Stomach (tissue), 9 donors: ENCODE data around the gene SSTR4. TPM values are rescaled to one million over a fixed set of nuclear protein-coding genes. Genes with fewer than 3 reads are reported as not detected.

Experiments used
- DNase-seq, 2 donors: peaks; one replicate each; pipeline versions ENCODE4 v3.0.0 to v3.0.0-alpha.2; 2013 to 2019
- H3K27ac ChIP-seq, 5 donors: fragments of 200-600 bp in 4 of 5; sonication (generic) in 4 of 5; one replicate each; pipeline ENCODE4 v1.5.1; 2013 to 2019; ENCODE audit warnings: mild to moderate bottlenecking in 1 of 5, moderate library complexity in 1 of 5
- H3K27me3 ChIP-seq, 3 donors: fragments of 200-600 bp; sonication (generic); one replicate each; pipeline ENCODE4 v1.5.1; 2017 to 2019; ENCODE audit warnings: mixed run types in 1 of 3
- H3K36me3 ChIP-seq, 4 donors: fragments of 200-600 bp; sonication (generic); 1 replicate in 3 of 4; 2 replicates in 1 of 4; pipeline ENCODE4 v1.5.1; 2016 to 2019
- H3K4me1 ChIP-seq, 4 donors: fragments of 200-600 bp; sonication (generic); one replicate each; pipeline ENCODE4 v1.5.1; 2016 to 2019
- H3K4me3 ChIP-seq, 4 donors: fragments of 200-600 bp; sonication (generic) in 3 of 4; one replicate each; pipeline ENCODE4 v1.5.1; 2016 to 2019; ENCODE audit warnings: mild to moderate bottlenecking in 1 of 4
- H3K9me3 ChIP-seq, 4 donors: fragments of 200-600 bp; sonication (generic); one replicate each; pipeline ENCODE4 v1.5.1; 2016 to 2019
- CTCF ChIP-seq, 7 experiments: fragments of 450-650 bp in 4 of 7; fragments of 200-600 bp in 3 of 7; sonication (generic) in 3 of 7; IDR thresholded peaks; one replicate each; pipeline ENCODE4 v1.5.1; 2016 to 2019; ENCODE audit warnings: antibody characterized with exemption in 7 of 7, control low read depth in 2 of 7, mild to moderate bottlenecking in 1 of 7
- EP300 ChIP-seq: sonication (generic); formaldehyde crosslinking; IDR thresholded peaks from one replicate; pipeline ENCODE4 v1.6.1; 2017; ENCODE audit warnings: antibody characterized with exemption
- POLR2A ChIP-seq, 4 donors: fragments of 450-650 bp; IDR thresholded peaks; one replicate each; pipeline ENCODE4 v1.6.1; 2016; ENCODE audit warnings: antibody characterized with exemption in 4 of 4, control low read depth in 2 of 4, mild to moderate bottlenecking in 1 of 4, moderate library complexity in 1 of 4
- POLR2AphosphoS5 ChIP-seq, 3 donors: sonication (generic); formaldehyde crosslinking; IDR thresholded peaks; one replicate each; pipeline ENCODE4 v1.6.1; 2016; ENCODE audit warnings: antibody characterized with exemption in 3 of 3
- WGBS, 5 donors: extraction: QIAGEN DNeasy Blood & Tissue Kit in 3 of 5; methylation state at CpG; one replicate each; pipeline versions ENCODE4 v1.1.5 to v1.1.7; 2013 to 2018; 5-methylcytosine and 5-hydroxymethylcytosine counted together
- intact Hi-C: fragments of 100-400 bp; cut with DNase I; formaldehyde crosslinking; loops from one replicate; pipeline ENCODE4 v1.15.1; 2023; ENCODE audit warnings: low total_unique reads
- polyA plus RNA-seq, 3 donors: library from polyadenylated mRNA; stranded (reverse); fragments of 200-250 nt; gene quantifications; one replicate each; pipeline ENCODE4 v1.2.3, GENCODE V29; 2013
- total RNA-seq, 5 donors: library from RNA; depleted of rRNA; stranded (reverse); fragments of >200 nt; gene quantifications; one replicate each; pipeline versions ENCODE4 v1.1.0 to v1.2.3, GENCODE V29; 2014 to 2016
- donor health status: healthy with polysubstance abuse.
- donor health status: Bipolar disorder and iron deficiency.
- donor health status: healthy.

The SSTR4 gene
- total and polyA plus RNA-seq, 8 donors: not detected

DNA sequence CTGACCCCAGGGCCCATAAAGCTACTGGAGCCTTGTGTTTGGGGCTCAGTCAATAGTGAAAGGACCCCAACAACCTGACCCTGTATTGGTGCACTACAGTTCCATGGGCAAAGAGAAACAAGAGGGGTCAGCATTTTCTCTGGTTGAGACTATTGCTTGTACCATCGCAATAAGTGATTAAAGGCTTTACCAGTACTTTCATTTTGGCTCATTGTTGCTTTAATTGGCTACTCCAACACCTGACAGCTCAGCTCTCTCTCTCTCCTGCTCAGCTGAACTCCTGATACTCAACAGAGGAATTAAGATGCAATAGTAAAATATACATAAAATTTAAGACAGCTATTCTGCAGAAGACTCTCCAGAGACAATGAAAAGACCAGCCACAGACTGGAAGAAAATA, 33.2 kb downstream of the SSTR4 start:
- no peak for DNase-seq
- Histone ChIP-seq H3K4me1 (no peaks in the 10 kb centered on the region), H3K4me3 (no peak overlapping the region), H3K27ac (no peak overlapping the region), H3K27me3 (no peaks in the 10 kb centered on the region), H3K36me3 (no peaks in the 10 kb centered on the region), H3K9me3 (no peaks in the 10 kb centered on the region)
- 79 to 96% (median 84%) methylated on average over 1 of the region's 1 CpG for WGBS, 5 donors
- intact Hi-C loops: loop anchor here (10.0 kb wide), 1 partner anchor 373 kb away; no protein-coding TSS in a partner anchor
- TF ChIP-seq EP300: no peak
- no peak for TF ChIP-seq CTCF (IDR thresholded peaks at IDR 0.05)
- TF ChIP-seq POLR2AphosphoS5 (IDR thresholded peaks at IDR 0.05): no peak
- TF ChIP-seq POLR2A (IDR thresholded peaks at IDR 0.05): no peak

GRCh38 chr20:23069108-23069507, 34.0 kb downstream of the SSTR4 start:
- no peak overlapping the region for H3K4me3 ChIP-seq
- H3K36me3 ChIP-seq: no peaks in the 10 kb centered on the region
- no peak for TF ChIP-seq POLR2AphosphoS5 (IDR thresholded peaks at IDR 0.05)
- no peak for TF ChIP-seq CTCF (IDR thresholded peaks at IDR 0.05)
- no peak for TF ChIP-seq EP300
- TF ChIP-seq POLR2A (IDR thresholded peaks at IDR 0.05): no peak
- intact Hi-C loops: loop anchor here (10.0 kb wide), 1 partner anchor 374 kb away; no protein-coding TSS in a partner anchor
- no peak overlapping the region for H3K27ac ChIP-seq
- no peak for DNase-seq
- H3K4me1 ChIP-seq: no peaks in the 10 kb centered on the region
- H3K9me3 ChIP-seq: no peaks in the 10 kb centered on the region
- 79 to 91% (median 87%) methylated on average over 2 of the region's 2 CpGs for WGBS, 5 donors
- no peaks in the 10 kb centered on the region for H3K27me3 ChIP-seq

DNA sequence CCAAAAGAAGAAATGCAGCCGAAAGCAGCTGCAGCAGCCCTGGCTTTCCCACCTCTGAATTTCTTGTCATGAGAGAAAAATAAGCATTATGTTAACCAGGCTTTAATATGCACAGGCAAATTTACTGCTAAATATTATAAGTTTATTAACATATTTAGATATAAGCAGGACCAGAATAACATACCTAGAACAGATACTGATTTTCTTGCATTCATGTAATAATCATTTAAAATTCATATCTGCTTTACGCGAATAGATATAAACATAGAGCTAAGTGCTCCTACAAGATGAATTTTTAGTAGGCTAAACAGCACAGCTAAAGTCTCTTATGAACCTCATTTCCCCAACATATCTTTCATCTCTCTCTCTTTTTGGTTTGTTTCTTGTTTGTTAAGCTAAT, 36.3 kb downstream of the SSTR4 start:
- Histone ChIP-seq H3K4me3 (no peak overlapping the region), H3K4me1 (no peaks in the 10 kb centered on the region), H3K36me3 (no peaks in the 10 kb centered on the region), H3K9me3 (no peaks in the 10 kb centered on the region), H3K27ac (no peak overlapping the region), H3K27me3 (no peaks in the 10 kb centered on the region)
- TF ChIP-seq EP300 (no peak), CTCF (IDR thresholded peaks at IDR 0.05) (no peak), POLR2AphosphoS5 (IDR thresholded peaks at IDR 0.05) (no peak), POLR2A (IDR thresholded peaks at IDR 0.05) (no peak)
- intact Hi-C loops: no loop called here
- 61 to 78% (median 74%) methylated on average over 3 of the region's 3 CpGs for WGBS, 5 donors
- DNase-seq: no peak

GRCh38 chr20:23071996-23072395, 36.9 kb downstream of the SSTR4 start:
- no peaks in the 10 kb centered on the region for H3K9me3 ChIP-seq
- no peak overlapping the region for H3K27ac ChIP-seq
- H3K4me3 ChIP-seq: no peak overlapping the region
- no peaks in the 10 kb centered on the region for H3K36me3 ChIP-seq
- no peaks in the 10 kb centered on the region for H3K4me1 ChIP-seq
- DNase-seq: no peak
- WGBS, 5 donors: 56 to 75% (median 70%) methylated on average over 4 of the region's 4 CpGs
- intact Hi-C loops: no loop called here
- peaks cover 0 to under 1% (median 0%) of the 10 kb centered on the region in 3 donors for H3K27me3 ChIP-seq
- no peak for TF ChIP-seq POLR2AphosphoS5 (IDR thresholded peaks at IDR 0.05)
- TF ChIP-seq CTCF (IDR thresholded peaks at IDR 0.05): no peak
- TF ChIP-seq EP300: no peak
- no peak for TF ChIP-seq POLR2A (IDR thresholded peaks at IDR 0.05)
